Peyer's patch (tissue), 4 donors: Measurements from ENCODE around the gene EPHA5. TPM values are rescaled to one million over a fixed set of nuclear protein-coding genes. Genes with fewer than 3 reads are reported as not detected.

Source experiments
- DNase-seq, 3 donors: peaks; one replicate each; pipeline ENCODE4 v3.0.0-alpha.2; 2017 to 2019
- H3K27ac ChIP-seq, 4 donors: fragments of 200-600 bp; sonication (generic); one replicate each; pipeline ENCODE4 v1.5.1; 2016 to 2019
- H3K27me3 ChIP-seq, 2 donors: fragments of 200-600 bp; sonication (generic); one replicate each; pipeline ENCODE4 v1.5.1; 2019
- H3K36me3 ChIP-seq, 3 donors: fragments of 200-600 bp; sonication (generic); one replicate each; pipeline ENCODE4 v1.5.1; 2016 to 2019
- H3K4me1 ChIP-seq, 4 donors: fragments of 200-600 bp; sonication (generic); one replicate each; pipeline ENCODE4 v1.5.1; 2016 to 2019
- H3K4me3 ChIP-seq, 4 donors: fragments of 200-600 bp; sonication (generic); 1 replicate in 3 of 4; 2 replicates in 1 of 4; pipeline ENCODE4 v1.5.1; 2016 to 2019; ENCODE audit warnings: mild to moderate bottlenecking in 1 of 4
- H3K9me3 ChIP-seq, 4 donors: fragments of 200-600 bp; sonication (generic); one replicate each; pipeline ENCODE4 v1.5.1; 2016 to 2019; ENCODE audit warnings: mild to moderate bottlenecking in 1 of 4
- POLR2A ChIP-seq, 2 donors: fragments of 450-650 bp; IDR thresholded peaks; one replicate each; pipeline ENCODE4 v1.5.1; 2017; ENCODE audit warnings: antibody characterized with exemption in 2 of 2, mild to moderate bottlenecking in 2 of 2, moderate library complexity in 2 of 2
- total RNA-seq, 4 donors: library from RNA; depleted of rRNA; stranded (reverse); fragments of >200 nt; gene quantifications; one replicate each; pipeline ENCODE4 v1.1.0, GENCODE V29; 2016
- TF ChIP-seq, protein P1 (sequence below), 6 experiments: fragments of 450-650 bp in 4 of 6; fragments of 200-600 bp in 2 of 6; sonication (generic) in 1 of 6; IDR thresholded peaks; one replicate each; pipeline ENCODE4 v1.5.1; 2017 to 2019; ENCODE audit warnings: antibody characterized with exemption in 6 of 6, mild to moderate bottlenecking in 3 of 6, moderate library complexity in 1 of 6

Gene EPHA5
- total RNA-seq, 4 donors from 2014 or later = 0.09 TPM; not detected in 3

DNA sequence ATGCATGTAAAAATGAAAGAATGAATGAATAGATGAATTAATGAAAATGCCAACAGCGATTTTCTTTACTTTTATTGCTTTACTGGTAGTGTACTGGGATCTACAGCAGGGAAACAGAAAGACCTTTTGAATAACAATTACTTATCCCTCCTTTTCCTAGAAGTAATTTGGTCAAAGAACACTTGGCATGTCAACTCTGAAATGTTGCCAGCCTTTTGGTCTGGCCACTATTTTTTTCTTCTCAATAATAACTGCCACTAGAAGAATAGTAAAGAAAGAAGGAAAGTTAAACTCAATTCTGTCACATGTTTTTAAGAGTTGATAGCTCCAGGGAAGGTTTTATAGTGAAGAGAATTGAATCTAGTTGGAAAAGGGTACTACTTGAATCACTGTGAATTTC, 52.9 kb downstream of the EPHA5 start:
- Histone ChIP-seq H3K27ac (no peak overlapping the region), H3K4me3 (no peak overlapping the region), H3K36me3 (no peaks in the 10 kb centered on the region), H3K27me3 (no peaks in the 10 kb centered on the region), H3K9me3 (no peaks in the 10 kb centered on the region), H3K4me1 (no peaks in the 10 kb centered on the region)
- no peak for DNase-seq
- TF ChIP-seq, protein P1, sequence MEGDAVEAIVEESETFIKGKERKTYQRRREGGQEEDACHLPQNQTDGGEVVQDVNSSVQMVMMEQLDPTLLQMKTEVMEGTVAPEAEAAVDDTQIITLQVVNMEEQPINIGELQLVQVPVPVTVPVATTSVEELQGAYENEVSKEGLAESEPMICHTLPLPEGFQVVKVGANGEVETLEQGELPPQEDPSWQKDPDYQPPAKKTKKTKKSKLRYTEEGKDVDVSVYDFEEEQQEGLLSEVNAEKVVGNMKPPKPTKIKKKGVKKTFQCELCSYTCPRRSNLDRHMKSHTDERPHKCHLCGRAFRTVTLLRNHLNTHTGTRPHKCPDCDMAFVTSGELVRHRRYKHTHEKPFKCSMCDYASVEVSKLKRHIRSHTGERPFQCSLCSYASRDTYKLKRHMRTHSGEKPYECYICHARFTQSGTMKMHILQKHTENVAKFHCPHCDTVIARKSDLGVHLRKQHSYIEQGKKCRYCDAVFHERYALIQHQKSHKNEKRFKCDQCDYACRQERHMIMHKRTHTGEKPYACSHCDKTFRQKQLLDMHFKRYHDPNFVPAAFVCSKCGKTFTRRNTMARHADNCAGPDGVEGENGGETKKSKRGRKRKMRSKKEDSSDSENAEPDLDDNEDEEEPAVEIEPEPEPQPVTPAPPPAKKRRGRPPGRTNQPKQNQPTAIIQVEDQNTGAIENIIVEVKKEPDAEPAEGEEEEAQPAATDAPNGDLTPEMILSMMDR (IDR thresholded peaks at IDR 0.05) = no peak
- TF ChIP-seq POLR2A (IDR thresholded peaks at IDR 0.05) = no peak

DNA sequence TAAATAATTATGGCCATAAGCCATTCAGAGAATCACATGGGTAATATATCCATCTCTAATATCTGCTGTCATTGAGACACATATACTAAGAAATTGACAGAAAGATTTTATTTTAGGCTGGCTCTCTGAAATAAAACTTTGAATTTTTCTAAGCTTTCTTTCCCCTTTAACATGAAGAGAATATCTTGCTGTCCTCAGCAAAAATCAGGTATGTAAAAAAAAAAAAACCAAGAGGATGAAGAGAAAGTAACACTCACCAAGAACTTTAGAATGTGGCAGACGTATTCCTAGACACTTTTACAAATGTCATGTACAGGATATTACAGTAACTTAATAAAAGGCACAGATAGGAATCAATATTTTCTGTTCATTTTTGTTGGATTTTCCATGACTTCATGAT, 65.8 kb downstream of the EPHA5 start:
- DNase-seq = no peak
- H3K36me3 ChIP-seq = no peaks in the 10 kb centered on the region

DNA sequence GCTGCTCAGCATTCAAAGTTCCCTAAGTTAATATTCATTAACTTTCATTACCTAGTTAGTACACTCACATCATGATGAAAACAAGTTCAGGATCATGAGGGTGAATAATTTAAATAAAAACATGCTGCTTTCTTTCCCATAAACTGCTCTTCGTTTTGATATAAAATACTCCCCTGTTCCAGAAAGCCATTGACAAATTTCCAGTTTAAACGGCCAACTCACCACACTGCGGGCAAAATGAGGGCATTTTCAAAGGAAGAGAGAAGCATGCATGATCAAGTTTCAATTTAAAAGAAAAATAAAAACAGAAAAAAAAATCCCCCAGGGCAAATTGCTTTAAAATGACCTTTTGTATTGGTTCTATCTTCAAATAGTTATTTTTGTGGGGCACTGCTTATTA, 69.6 kb downstream of the EPHA5 start:
- Histone ChIP-seq H3K9me3 (no peaks in the 10 kb centered on the region), H3K4me1 (no peaks in the 10 kb centered on the region), H3K27me3 (no peaks in the 10 kb centered on the region), H3K27ac (no peak overlapping the region), H3K36me3 (no peaks in the 10 kb centered on the region), H3K4me3 (no peak overlapping the region)
- TF ChIP-seq, protein P1 (IDR thresholded peaks at IDR 0.05) = no peak
- no peak for TF ChIP-seq POLR2A (IDR thresholded peaks at IDR 0.05)
- no peak for DNase-seq

More for the DNA sequence above, 65.8 kb downstream of the EPHA5 start:
- TF ChIP-seq POLR2A (IDR thresholded peaks at IDR 0.05) = no peak
- TF ChIP-seq, protein P1 (IDR thresholded peaks at IDR 0.05) = no peak
- Histone ChIP-seq H3K9me3 (no peaks in the 10 kb centered on the region), H3K27me3 (no peaks in the 10 kb centered on the region), H3K4me3 (no peak overlapping the region), H3K4me1 (no peaks in the 10 kb centered on the region), H3K27ac (no peak overlapping the region)

DNA sequence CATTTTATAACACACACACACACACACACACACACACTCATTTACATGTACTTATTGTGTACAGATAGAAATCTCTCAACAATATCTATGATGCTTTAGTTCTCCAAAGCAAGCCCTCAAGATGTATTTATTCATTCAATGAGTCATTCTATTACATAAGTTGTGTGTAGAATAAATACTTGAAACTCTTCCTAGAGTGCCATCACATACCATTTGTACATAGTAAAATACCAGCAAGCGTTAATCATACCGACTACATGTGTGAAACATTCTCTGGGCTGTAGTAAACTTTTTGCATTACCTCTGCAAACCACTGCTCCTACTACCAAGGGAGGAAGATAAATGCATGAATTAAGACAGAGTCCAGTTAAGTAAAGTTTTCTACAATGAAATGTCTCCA, 70.9 kb downstream of the EPHA5 start:
- Histone ChIP-seq H3K27ac (no peak overlapping the region), H3K4me1 (no peaks in the 10 kb centered on the region), H3K4me3 (no peak overlapping the region), H3K9me3 (no peaks in the 10 kb centered on the region), H3K36me3 (no peaks in the 10 kb centered on the region), H3K27me3 (no peaks in the 10 kb centered on the region)
- no peak for DNase-seq
- TF ChIP-seq POLR2A (IDR thresholded peaks at IDR 0.05) = no peak
- TF ChIP-seq, protein P1 (IDR thresholded peaks at IDR 0.05) = no peak

DNA sequence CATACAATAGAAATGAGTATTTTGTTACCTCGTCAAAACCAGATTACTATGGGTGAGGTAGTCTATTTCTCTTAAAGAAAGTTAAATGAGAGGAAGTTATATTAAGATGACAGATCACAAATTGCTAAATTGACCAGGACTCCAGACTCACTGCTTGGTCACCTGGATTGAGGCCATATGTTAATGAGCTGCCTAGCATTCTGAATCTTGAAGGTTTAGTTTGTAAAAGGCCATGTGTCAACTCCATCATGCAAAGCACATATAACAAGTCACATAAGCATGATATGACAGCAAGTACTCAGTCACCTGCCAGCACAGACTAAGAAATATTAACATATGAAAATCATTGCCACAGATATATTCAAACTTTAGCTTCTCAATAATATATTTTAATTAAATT, 72.6 kb downstream of the EPHA5 start:
- H3K27ac ChIP-seq = no peak overlapping the region
- TF ChIP-seq, protein P1 (IDR thresholded peaks at IDR 0.05) = no peak
- TF ChIP-seq POLR2A (IDR thresholded peaks at IDR 0.05) = no peak
- H3K4me1 ChIP-seq = no peaks in the 10 kb centered on the region
- no peak for DNase-seq
- no peak overlapping the region for H3K4me3 ChIP-seq
- H3K27me3 ChIP-seq = no peaks in the 10 kb centered on the region
- H3K36me3 ChIP-seq = no peaks in the 10 kb centered on the region
- H3K9me3 ChIP-seq = no peaks in the 10 kb centered on the region

DNA sequence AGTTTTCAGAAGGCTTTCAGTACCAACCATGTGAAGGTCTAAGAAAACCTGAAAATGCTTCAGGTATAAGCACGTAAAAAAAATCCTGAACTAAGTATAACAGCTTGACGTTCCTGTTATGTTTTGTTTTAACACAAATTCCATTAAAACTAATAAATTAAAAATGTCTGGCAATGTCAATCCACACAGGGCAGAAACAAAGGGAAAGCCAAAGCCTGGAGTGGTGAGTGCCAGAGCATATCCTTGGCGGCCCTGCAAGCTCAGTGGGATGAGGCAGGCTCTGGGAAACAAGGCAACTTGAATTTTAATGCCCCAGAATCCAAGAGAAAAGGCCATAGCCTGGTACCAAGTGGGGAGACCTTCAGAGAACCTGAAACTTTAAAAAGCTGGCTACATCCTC, 78.2 kb downstream of the EPHA5 start:
- H3K4me3 ChIP-seq = no peak overlapping the region
- no peak for DNase-seq
- no peaks in the 10 kb centered on the region for H3K9me3 ChIP-seq
- TF ChIP-seq, protein P1 (IDR thresholded peaks at IDR 0.05) = no peak
- H3K4me1 ChIP-seq = no peaks in the 10 kb centered on the region
- no peaks in the 10 kb centered on the region for H3K36me3 ChIP-seq
- H3K27me3 ChIP-seq = no peaks in the 10 kb centered on the region
- H3K27ac ChIP-seq = no peak overlapping the region
